Islet precursor cell (in vitro differentiated cells): ENCODE results near the gene ZNF488.

Source experiments
- DNase-seq: peaks from one replicate; pipeline ENCODE4 v3.0.0-alpha.2; 2018

The ZNF488 gene

GRCh38 chr10:47409171-47409865 is 25.2 kb upstream of the ZNF488 start:
- DNase-seq: no peak

- no peak for DNase-seq
Measured at GRCh38 chr10:47408606-47409005, 24.5 kb upstream of the ZNF488 start.

- DNase-seq: peak; percentile 97
Measured at GRCh38 chr10:47406870-47407691, 23.0 kb upstream of the ZNF488 start.

- DNase-seq: no peak
Measured at GRCh38 chr10:47406548-47406869, 22.4 kb upstream of the ZNF488 start.

- DNase-seq: no peak
Measured at GRCh38 chr10:47405857-47406547, 21.9 kb upstream of the ZNF488 start.

- no peak for DNase-seq
Measured at GRCh38 chr10:47404937-47405336, 20.8 kb upstream of the ZNF488 start.

- DNase-seq: peak; percentile 81
Measured at GRCh38 chr10:47404446-47404845, 20.4 kb upstream of the ZNF488 start.

- peak; percentile 71 for DNase-seq
Measured at GRCh38 chr10:47403446-47404318, 19.6 kb upstream of the ZNF488 start.

GRCh38 chr10:47402641-47403301 is 18.7 kb upstream of the ZNF488 start:
- DNase-seq: peak; percentile 96

- peak; percentile 71 for DNase-seq
Measured at GRCh38 chr10:47401874-47402640, 18.0 kb upstream of the ZNF488 start.

- DNase-seq: no peak
Measured at GRCh38 chr10:47401210-47401609, 17.1 kb upstream of the ZNF488 start.

GRCh38 chr10:47400786-47401185 is 16.7 kb upstream of the ZNF488 start:
- DNase-seq: peak; percentile 33

- DNase-seq: peak; percentile 35
Measured at GRCh38 chr10:47400251-47400650, 16.2 kb upstream of the ZNF488 start.

- DNase-seq: peak; percentile 44
Measured at GRCh38 chr10:47397256-47397655, 13.2 kb upstream of the ZNF488 start.

- DNase-seq: peak; percentile 71
Measured at GRCh38 chr10:47396311-47396717, 12.2 kb upstream of the ZNF488 start.

- no peak for DNase-seq
Measured at GRCh38 chr10:47389619-47390018, 5.5 kb upstream of the ZNF488 start.

- DNase-seq: peak; percentile 16
Measured at GRCh38 chr10:47388879-47389278, 4.8 kb upstream of the ZNF488 start.

- peak; percentile 16 for DNase-seq
Measured at GRCh38 chr10:47386104-47386503, 2.0 kb upstream of the ZNF488 start.

GRCh38 chr10:47383261-47384147 is 589 bp downstream of the ZNF488 start:
- peak; percentile 63 for DNase-seq
